ENCODE results near the gene SNTB2. TPM values are rescaled to one million over a fixed set of nuclear protein-coding genes. Genes with fewer than 3 reads are reported as not detected.

Gene SNTB2
- total and polyA plus RNA-seq, 2 of the 13 experiments (the other 11 are each of a cell fraction or from before 2014, with no cell fraction given) = 11.5 to 19.2 TPM

GRCh38 chr16:69186642-69187445 lies at the start of gene SNTB2 (continued):
- TF ChIP-seq ZNF646 (CRISPR knock-in tag; IDR thresholded peaks at IDR 0.05) (no peak), IRF9 (CRISPR knock-in tag; IDR thresholded peaks at IDR 0.05; ENCODE audit: borderline replicate concordance) (peak; percentile 69), MTA3 (CRISPR knock-in tag; IDR thresholded peaks at IDR 0.05) (no peak), ARNTL (CRISPR knock-in tag; IDR thresholded peaks at IDR 0.05) (no peak), ESRRA (CRISPR knock-in tag; IDR thresholded peaks at IDR 0.05; ENCODE audit: low read depth) (peak; percentile 22; the same call in 1 of the 2 replicates), ZMYM4 (CRISPR knock-in tag; IDR thresholded peaks at IDR 0.05) (peak; percentile 70), KLF9 (CRISPR knock-in tag; IDR thresholded peaks at IDR 0.05; ENCODE audit: low read depth) (peak; percentile 68; the same call in 1 of the 2 replicates), BORCS8-MEF2B (CRISPR knock-in tag; IDR thresholded peaks at IDR 0.05) (peak; percentile 74; the same call in 1 of the 2 replicates), TSC22D2 (CRISPR knock-in tag; IDR thresholded peaks at IDR 0.05; ENCODE audit: borderline replicate concordance) (peak; percentile 71; the same call in 1 of the 2 replicates), SATB2 (CRISPR knock-in tag; IDR thresholded peaks at IDR 0.05) (0 out of 2 replicates have a peak, but pooled peaks have one; percentile 14), ZNF282 (IDR thresholded peaks at IDR 0.05; ENCODE audit: partially characterized antibody) (no peak), YY1 (IDR thresholded peaks at IDR 0.05; ENCODE audit: insufficient read depth, insufficient replicate concordance, low read depth, low read length) (peak; percentile 84), MBD4 (IDR thresholded peaks at IDR 0.05; ENCODE audit: borderline replicate concordance, low read length) (no peak), ZBTB3 (CRISPR knock-in tag; IDR thresholded peaks at IDR 0.05; ENCODE audit: borderline replicate concordance, low read depth) (peak; percentile 73; the same call in 1 of the 2 replicates), MTERF4 (CRISPR knock-in tag; IDR thresholded peaks at IDR 0.05) (peak; percentile 91; the same call in 1 of the 2 replicates), SKIL (CRISPR knock-in tag; IDR thresholded peaks at IDR 0.05; ENCODE audit: borderline replicate concordance) (peak; percentile 76; the same call in 1 of the 2 replicates)
